ENCODE results near the gene SOX6.

DNA sequence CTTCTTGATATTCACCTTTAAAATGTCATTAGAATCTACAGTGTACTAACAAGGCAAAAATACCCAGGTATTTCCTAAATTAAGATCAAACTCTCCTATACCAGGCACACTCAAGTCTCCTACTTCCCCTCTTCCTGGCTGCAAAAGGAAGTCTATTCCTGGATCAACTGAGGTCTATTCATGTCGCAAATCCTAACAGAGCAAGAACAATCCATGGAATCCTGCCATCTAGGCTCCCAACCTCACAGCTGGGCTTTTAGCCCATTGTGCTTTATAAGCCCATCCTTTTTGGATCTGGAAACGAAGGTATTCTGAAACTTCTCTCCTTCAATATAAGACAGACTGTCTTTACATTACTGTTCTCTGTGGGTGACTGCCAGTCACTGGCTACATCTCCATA, 161.8 kb downstream of the SOX6 start:
- TF ChIP-seq, protein P1, sequence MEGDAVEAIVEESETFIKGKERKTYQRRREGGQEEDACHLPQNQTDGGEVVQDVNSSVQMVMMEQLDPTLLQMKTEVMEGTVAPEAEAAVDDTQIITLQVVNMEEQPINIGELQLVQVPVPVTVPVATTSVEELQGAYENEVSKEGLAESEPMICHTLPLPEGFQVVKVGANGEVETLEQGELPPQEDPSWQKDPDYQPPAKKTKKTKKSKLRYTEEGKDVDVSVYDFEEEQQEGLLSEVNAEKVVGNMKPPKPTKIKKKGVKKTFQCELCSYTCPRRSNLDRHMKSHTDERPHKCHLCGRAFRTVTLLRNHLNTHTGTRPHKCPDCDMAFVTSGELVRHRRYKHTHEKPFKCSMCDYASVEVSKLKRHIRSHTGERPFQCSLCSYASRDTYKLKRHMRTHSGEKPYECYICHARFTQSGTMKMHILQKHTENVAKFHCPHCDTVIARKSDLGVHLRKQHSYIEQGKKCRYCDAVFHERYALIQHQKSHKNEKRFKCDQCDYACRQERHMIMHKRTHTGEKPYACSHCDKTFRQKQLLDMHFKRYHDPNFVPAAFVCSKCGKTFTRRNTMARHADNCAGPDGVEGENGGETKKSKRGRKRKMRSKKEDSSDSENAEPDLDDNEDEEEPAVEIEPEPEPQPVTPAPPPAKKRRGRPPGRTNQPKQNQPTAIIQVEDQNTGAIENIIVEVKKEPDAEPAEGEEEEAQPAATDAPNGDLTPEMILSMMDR (IDR thresholded peaks at IDR 0.05) = no peak
- no peak for TF ChIP-seq ZFX (IDR thresholded peaks at IDR 0.05; ENCODE audit: borderline replicate concordance)

All from 22Rv1 (cell line).